Measurements from ENCODE around the gene PAFAH1B1.

DNA sequence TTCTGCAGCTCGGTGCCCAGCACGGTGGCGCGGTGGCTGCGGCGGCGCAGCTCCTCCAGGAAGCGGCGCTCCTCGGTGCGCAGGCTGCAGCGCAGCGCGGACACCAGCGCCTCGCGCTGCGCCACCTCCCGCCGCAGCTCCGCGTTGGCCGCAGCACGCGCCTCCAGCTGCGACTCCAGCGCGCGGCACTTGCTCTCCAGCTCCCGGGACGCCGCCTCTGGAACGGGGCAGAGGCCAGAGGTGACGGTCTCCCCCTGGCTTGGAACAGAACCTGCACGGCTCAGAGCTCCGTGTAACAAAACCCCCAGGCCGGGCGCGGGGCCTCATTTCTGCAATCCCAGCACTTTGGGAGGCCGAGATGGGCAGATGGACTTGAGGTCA is 131.3 kb downstream of the PAFAH1B1 start:
- TF ChIP-seq, protein P1, sequence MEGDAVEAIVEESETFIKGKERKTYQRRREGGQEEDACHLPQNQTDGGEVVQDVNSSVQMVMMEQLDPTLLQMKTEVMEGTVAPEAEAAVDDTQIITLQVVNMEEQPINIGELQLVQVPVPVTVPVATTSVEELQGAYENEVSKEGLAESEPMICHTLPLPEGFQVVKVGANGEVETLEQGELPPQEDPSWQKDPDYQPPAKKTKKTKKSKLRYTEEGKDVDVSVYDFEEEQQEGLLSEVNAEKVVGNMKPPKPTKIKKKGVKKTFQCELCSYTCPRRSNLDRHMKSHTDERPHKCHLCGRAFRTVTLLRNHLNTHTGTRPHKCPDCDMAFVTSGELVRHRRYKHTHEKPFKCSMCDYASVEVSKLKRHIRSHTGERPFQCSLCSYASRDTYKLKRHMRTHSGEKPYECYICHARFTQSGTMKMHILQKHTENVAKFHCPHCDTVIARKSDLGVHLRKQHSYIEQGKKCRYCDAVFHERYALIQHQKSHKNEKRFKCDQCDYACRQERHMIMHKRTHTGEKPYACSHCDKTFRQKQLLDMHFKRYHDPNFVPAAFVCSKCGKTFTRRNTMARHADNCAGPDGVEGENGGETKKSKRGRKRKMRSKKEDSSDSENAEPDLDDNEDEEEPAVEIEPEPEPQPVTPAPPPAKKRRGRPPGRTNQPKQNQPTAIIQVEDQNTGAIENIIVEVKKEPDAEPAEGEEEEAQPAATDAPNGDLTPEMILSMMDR (IDR thresholded peaks at IDR 0.05; ENCODE audit: low read depth, low read length, poor library complexity, severe bottlenecking) = no peak
- TF ChIP-seq EZH2phosphoT487 (IDR thresholded peaks at IDR 0.05; ENCODE audit: borderline replicate concordance, low read length) = no peak

All from DOHH2 (cell line).